ENCODE measurements around the gene SEPTIN12.

Gene SEPTIN12

GRCh38 chr16:4795181-4795827 lies 7.2 kb upstream of the SEPTIN12 start, which contains the start of gene SMIM22:
Gene SMIM22, plus strand, starts transcription at chr16:4795369. Its CDS starts 366 bp downstream, at chr16:4795735.
- DNase-seq (ENCODE audit: low spot score), result no peak
- in situ Hi-C loops (cut with MboI; ENCODE audit: low pct_unique_long_range_greater_than_20kb, low sequenced_read_pairs, unreplicated experiment), result no loop called here
- TF ChIP-seq CTCF (IDR thresholded peaks at IDR 0.05; ENCODE audit: extremely low read depth, insufficient read depth, missing control alignments), result no peak

- in situ Hi-C loops (cut with MboI; ENCODE audit: low pct_unique_long_range_greater_than_20kb, low sequenced_read_pairs, unreplicated experiment), result no loop called here
- no peak for TF ChIP-seq CTCF (IDR thresholded peaks at IDR 0.05; ENCODE audit: extremely low read depth, insufficient read depth, missing control alignments)
- DNase-seq (ENCODE audit: low spot score), result no peak
Observed at GRCh38 chr16:4792951-4793513, 4.9 kb upstream of the SEPTIN12 start.

GRCh38 chr16:4790871-4791270 lies 2.7 kb upstream of the SEPTIN12 start:
- in situ Hi-C loops (cut with MboI; ENCODE audit: low pct_unique_long_range_greater_than_20kb, low sequenced_read_pairs, unreplicated experiment), result no loop called here
- no peak for TF ChIP-seq CTCF (IDR thresholded peaks at IDR 0.05; ENCODE audit: extremely low read depth, insufficient read depth, missing control alignments)
- DNase-seq (ENCODE audit: low spot score), result no peak

GRCh38 chr16:4790261-4790660 lies 2.1 kb upstream of the SEPTIN12 start:
- no peak for DNase-seq (ENCODE audit: low spot score)
- no peak for TF ChIP-seq CTCF (IDR thresholded peaks at IDR 0.05; ENCODE audit: extremely low read depth, insufficient read depth, missing control alignments)
- in situ Hi-C loops (cut with MboI; ENCODE audit: low pct_unique_long_range_greater_than_20kb, low sequenced_read_pairs, unreplicated experiment), result no loop called here

- in situ Hi-C loops (cut with MboI; ENCODE audit: low pct_unique_long_range_greater_than_20kb, low sequenced_read_pairs, unreplicated experiment), result no loop called here
- no peak for DNase-seq (ENCODE audit: low spot score)
- TF ChIP-seq CTCF (IDR thresholded peaks at IDR 0.05; ENCODE audit: extremely low read depth, insufficient read depth, missing control alignments), result no peak
Observed at GRCh38 chr16:4788910-4789309, 765 bp upstream of the SEPTIN12 start.

GRCh38 chr16:4788489-4788889 lies 344 bp upstream of the SEPTIN12 start:
- no peak for TF ChIP-seq CTCF (IDR thresholded peaks at IDR 0.05; ENCODE audit: extremely low read depth, insufficient read depth, missing control alignments)
- no peak for DNase-seq (ENCODE audit: low spot score)
- in situ Hi-C loops (cut with MboI; ENCODE audit: low pct_unique_long_range_greater_than_20kb, low sequenced_read_pairs, unreplicated experiment), result no loop called here
